T-cell (primary cell): ENCODE data around the gene ELOVL3. TPM values are rescaled to one million over a fixed set of nuclear protein-coding genes. Genes with fewer than 3 reads are reported as not detected.

Experiments used
- ATAC-seq, 4 experiments: fragments of 200-7000 bp in 3 of 4; fragments of 150-1000 bp in 1 of 4; cut with Tn5 transposase; replicated peaks in 1 of 4; 1 replicate in 3 of 4; 2 replicates in 1 of 4; pipeline ENCODE4 v1.10.0; 2021; ENCODE audit warnings: moderate library complexity in 3 of 4, mild to moderate bottlenecking in 2 of 4, moderate number of reproducible peaks in 1 of 4
- CTCF ChIA-PET, 2 donors: fragments of 300-600 bp; sonication (Branson Sonifier 250); formaldehyde crosslinking; loops; one replicate each; lab custom pipeline; 2022; ENCODE audit warnings: antibody characterized with exemption in 2 of 2; lab: Charles Lee
- POLR2A ChIA-PET, 2 donors: fragments of 300-600 bp; sonication (Branson Sonifier 250); formaldehyde crosslinking; loops; one replicate each; lab custom pipeline; 2022; ENCODE audit warnings: antibody characterized with exemption in 2 of 2; lab: Charles Lee
- DNase-seq, 35 experiments: peaks; one replicate each; pipeline versions ENCODE4 v3.0.0 to v3.0.0-alpha.2; 2013 to 2023
- H3K27ac ChIP-seq: one replicate; pipeline ENCODE4 v1.5.1; 2013; ENCODE audit warnings: low read length
- H3K27me3 ChIP-seq, 2 experiments: replicated peaks in 1 of 2; 1 replicate in 1 of 2; 2 replicates in 1 of 2; pipeline versions ENCODE4 v1.6.1 to v1.7.0; 2013; ENCODE audit warnings: low read length in 1 of 2, mixed read lengths in 1 of 2; ENCODE audit not compliant: control insufficient read depth in 2 of 2, insufficient read depth in 2 of 2; ENCODE audit errors: extremely low read depth in 1 of 2
- H3K36me3 ChIP-seq, 2 donors: 1 replicate in 1 of 2; 2 replicates in 1 of 2; pipeline versions ENCODE4 v1.6.1 to v1.7.0; 2013; ENCODE audit warnings: low read length in 1 of 2; ENCODE audit not compliant: control insufficient read depth in 2 of 2, insufficient read depth in 1 of 2; ENCODE audit errors: extremely low read depth in 1 of 2
- H3K4me1 ChIP-seq, 2 experiments: 1 replicate in 1 of 2; 2 replicates in 1 of 2; pipeline versions ENCODE4 v1.6.1 to v1.7.0; 2013; ENCODE audit warnings: low read length in 2 of 2, mixed read lengths in 1 of 2; ENCODE audit not compliant: insufficient read depth in 2 of 2, control insufficient read depth in 1 of 2; ENCODE audit errors: extremely low read depth in 1 of 2
- H3K4me3 ChIP-seq, 2 donors: 1 replicate in 1 of 2; 2 replicates in 1 of 2; pipeline versions ENCODE4 v1.5.1 to v1.7.0; 2013; ENCODE audit warnings: mild to moderate bottlenecking in 2 of 2, low read length in 1 of 2, moderate library complexity in 1 of 2; ENCODE audit not compliant: control insufficient read depth in 1 of 2; ENCODE audit errors: extremely low read depth in 1 of 2
- H3K9me3 ChIP-seq: 2 replicates; pipeline ENCODE4 v1.7.0; 2013
- H3K27ac Mint-ChIP-seq, 2 donors: one replicate each; pipeline ENCODE4 v1.8.0; 2020 to 2021; ENCODE audit warnings: mild to moderate bottlenecking in 2 of 2, mixed read lengths in 2 of 2
- H3K27me3 Mint-ChIP-seq, 2 donors: one replicate each; pipeline ENCODE4 v1.8.0; 2021 to 2022; ENCODE audit warnings: mixed read lengths in 2 of 2
- H3K36me3 Mint-ChIP-seq: one replicate; pipeline ENCODE4 v1.8.0; 2021; ENCODE audit warnings: mixed read lengths
- H3K4me1 Mint-ChIP-seq, 3 donors: one replicate each; pipeline ENCODE4 v1.8.0; 2020 to 2022; ENCODE audit warnings: mixed read lengths in 3 of 3, mild to moderate bottlenecking in 1 of 3
- H3K4me3 Mint-ChIP-seq, 3 donors: one replicate each; pipeline ENCODE4 v1.8.0; 2020 to 2022; ENCODE audit warnings: mild to moderate bottlenecking in 3 of 3, mixed read lengths in 3 of 3, moderate library complexity in 3 of 3
- H3K9me3 Mint-ChIP-seq, 3 donors: one replicate each; pipeline ENCODE4 v1.8.0; 2020 to 2022; ENCODE audit warnings: mixed read lengths in 3 of 3
- WGBS: methylation state at CpG from one replicate; pipeline ENCODE4 v1.1.5; 2013; ENCODE audit warnings: missing lambda C conversion rate; ENCODE audit not compliant: insufficient coverage; 5-methylcytosine and 5-hydroxymethylcytosine counted together
- total RNA-seq, 35 experiments: library from RNA in 6 of 35; stranded (reverse) in 6 of 35; fragments of 120-200 nt in 1 of 35; gene quantifications; one replicate each; pipeline versions ENCODE4 v1.2.1 to v1.2.4 and lab custom pipeline; 2013 to 2026

Gene ELOVL3
- total RNA-seq, 5 donors from 2014 or later (not counting 1 experiment from before 2014, with no cell fraction given), result not detected

GRCh38 chr10:102235598-102235920, 9.5 kb downstream of the ELOVL3 start:
- no peak for ATAC-seq
- POLR2A ChIA-PET, result interaction anchor here (0.6 kb wide), 2 partner anchors 92 to 427 kb away, joined by 3 to 6 read pairs; no protein-coding TSS in a partner anchor
- peaks cover 5 to 10% (median 7%) of the 10 kb centered on the region in 3 donors for H3K4me1 Mint-ChIP-seq
- peaks cover 2 to 17% of the 10 kb centered on the region in 2 experiments for H3K4me1 ChIP-seq
- no peak overlapping the region for H3K4me3 Mint-ChIP-seq
- H3K27ac Mint-ChIP-seq, result no peak overlapping the region
- H3K27me3 ChIP-seq, result peaks cover 13 to 49% of the 10 kb centered on the region in 2 experiments
- H3K27me3 Mint-ChIP-seq, result peaks cover 27 to 29% of the 10 kb centered on the region in 2 donors
- no peak for DNase-seq
- no peak overlapping the region for H3K27ac ChIP-seq
- H3K4me3 ChIP-seq, result no peak overlapping the region
- H3K36me3 Mint-ChIP-seq, result no peaks in the 10 kb centered on the region
- CTCF ChIA-PET, result interaction anchor here in 1 of 2 donors (0.6 kb wide), 1 partner anchor 159 kb away, joined by 3 read pairs; no protein-coding TSS in a partner anchor
- H3K9me3 Mint-ChIP-seq, result no peaks in the 10 kb centered on the region
- no peaks in the 10 kb centered on the region for H3K36me3 ChIP-seq
- WGBS, result 80% methylated on average over 1 of the region's 1 CpG
- no peaks in the 10 kb centered on the region for H3K9me3 ChIP-seq

GRCh38 chr10:102236006-102236405, 9.9 kb downstream of the ELOVL3 start:
- Histone ChIP-seq H3K36me3 (no peaks in the 10 kb centered on the region), H3K4me1 (peaks cover 3 to 18% of the 10 kb centered on the region in 2 experiments), H3K27ac (no peak overlapping the region), H3K4me3 (no peak overlapping the region), H3K27me3 (peaks cover 13 to 50% of the 10 kb centered on the region in 2 experiments), H3K9me3 (no peaks in the 10 kb centered on the region)
- 76% methylated on average over 7 of the region's 8 CpGs for WGBS
- Mint-ChIP-seq H3K4me1 (peaks cover 6 to 13% (median 9%) of the 10 kb centered on the region in 3 donors), H3K4me3 (no peak overlapping the region), H3K27me3 (peaks cover 27 to 31% of the 10 kb centered on the region in 2 donors), H3K9me3 (no peaks in the 10 kb centered on the region), H3K36me3 (no peaks in the 10 kb centered on the region), H3K27ac (no peak overlapping the region)
- POLR2A ChIA-PET, result interaction anchor here in 1 of 2 donors (0.6 kb wide), 1 partner anchor 426 kb away, joined by 3 read pairs; no protein-coding TSS in a partner anchor
- DNase-seq, result no peak
- CTCF ChIA-PET, result no interaction called here
- ATAC-seq, result no peak

GRCh38 chr10:102237711-102238252, 11.7 kb downstream of the ELOVL3 start:
- ChIA-PET CTCF (interaction anchor here (0.6 to 1.2 kb wide), 2 partner anchors 15 to 71 kb away, joined by 3 read pairs; no protein-coding TSS in a partner anchor), POLR2A (interaction anchor here (0.6 kb wide), 2 partner anchors 10 to 441 kb away, joined by 3 to 5 read pairs; no protein-coding TSS in a partner anchor)
- peaks cover 16 to 20% (median 18%) of the 10 kb centered on the region in 3 donors for H3K4me1 Mint-ChIP-seq
- H3K9me3 Mint-ChIP-seq, result no peaks in the 10 kb centered on the region
- ATAC-seq (no peak), DNase-seq (no peak)
- peaks cover 28 to 41% of the 10 kb centered on the region in 2 donors for H3K27me3 Mint-ChIP-seq
- H3K36me3 Mint-ChIP-seq, result no peaks in the 10 kb centered on the region
- H3K9me3 ChIP-seq, result no peaks in the 10 kb centered on the region
- H3K27ac Mint-ChIP-seq, result no peak overlapping the region
- peaks cover 13 to 50% of the 10 kb centered on the region in 2 experiments for H3K27me3 ChIP-seq
- no peak overlapping the region for H3K4me3 Mint-ChIP-seq
- H3K27ac ChIP-seq, result no peak overlapping the region
- H3K4me1 ChIP-seq, result peaks cover 9 to 21% of the 10 kb centered on the region in 2 experiments
- no CpG with 5 or more reads among the region's 4 CpGs for WGBS
- no peaks in the 10 kb centered on the region for H3K36me3 ChIP-seq
- H3K4me3 ChIP-seq, result no peak overlapping the region

- POLR2A ChIA-PET, result interaction anchor here in 1 of 2 donors (0.5 to 0.6 kb wide), 2 partner anchors 73 to 157 kb away, joined by 3 to 4 read pairs; no protein-coding TSS in a partner anchor
- Mint-ChIP-seq H3K27ac (no peak overlapping the region), H3K4me1 (peaks cover 23 to 30% (median 29%) of the 10 kb centered on the region in 3 donors), H3K4me3 (peak overlapping the region; percentile 23 to 55 (median 52)), H3K9me3 (no peaks in the 10 kb centered on the region), H3K27me3 (peaks cover 23 to 35% of the 10 kb centered on the region in 2 donors), H3K36me3 (no peaks in the 10 kb centered on the region)
- Histone ChIP-seq H3K27ac (no peak overlapping the region), H3K36me3 (no peaks in the 10 kb centered on the region), H3K4me1 (peaks cover 9 to 28% of the 10 kb centered on the region in 2 experiments), H3K4me3 (no peak overlapping the region), H3K27me3 (peaks cover 12 to 43% of the 10 kb centered on the region in 2 experiments), H3K9me3 (no peaks in the 10 kb centered on the region)
- ATAC-seq (no peak), DNase-seq (no peak)
- 46% methylated on average over 32 of the region's 39 CpGs for WGBS
- CTCF ChIA-PET, result interaction anchor here in 1 of 2 donors (1.3 kb wide), 1 partner anchor 158 kb away, joined by 3 read pairs; no protein-coding TSS in a partner anchor
Observed at GRCh38 chr10:102240467-102241031, 14.4 kb downstream of the ELOVL3 start.

- Histone ChIP-seq H3K4me1 (peaks cover 11 to 29% of the 10 kb centered on the region in 2 experiments), H3K4me3 (peak overlapping the region; percentile 44 to 81), H3K27ac (no peak overlapping the region), H3K36me3 (no peaks in the 10 kb centered on the region), H3K27me3 (peaks cover 12 to 41% of the 10 kb centered on the region in 2 experiments), H3K9me3 (no peaks in the 10 kb centered on the region)
- POLR2A ChIA-PET, result interaction anchor here in 1 of 2 donors (0.5 kb wide), 1 partner anchor 73 kb away, joined by 3 read pairs; no protein-coding TSS in a partner anchor
- H3K36me3 Mint-ChIP-seq, result no peaks in the 10 kb centered on the region
- 8% methylated on average over 20 of the region's 20 CpGs for WGBS
- H3K9me3 Mint-ChIP-seq, result no peaks in the 10 kb centered on the region
- no peak overlapping the region for H3K27ac Mint-ChIP-seq
- ATAC-seq, result no peak
- DNase-seq, result peak in 2 of 35 experiments; percentile 11 to 27
- H3K4me3 Mint-ChIP-seq, result peak overlapping the region; percentile 52 to 83 (median 55)
- CTCF ChIA-PET, result interaction anchor here in 1 of 2 donors (0.9 to 1.3 kb wide), 2 partner anchors 158 to 472 kb away, joined by 3 to 5 read pairs; no protein-coding TSS in a partner anchor
- H3K27me3 Mint-ChIP-seq, result peaks cover 18 to 31% of the 10 kb centered on the region in 2 donors
- peaks cover 25 to 32% (median 32%) of the 10 kb centered on the region in 3 donors for H3K4me1 Mint-ChIP-seq
Observed at GRCh38 chr10:102241032-102241443, 14.9 kb downstream of the ELOVL3 start.
